GM18907 (cell line): Measurements from ENCODE around the gene PPP2R2C.

Experiments
- ATAC-seq: cut with Tn5 transposase; IDR thresholded peaks from one replicate; pipeline ENCODE4 v1.9.1; 2021; ENCODE audit warnings: mild to moderate bottlenecking, moderate library complexity; ENCODE audit not compliant: unreplicated experiment

Gene PPP2R2C

GRCh38 chr4:6494431-6495295 lies 22.2 kb upstream of the PPP2R2C start:
- no peak for ATAC-seq

GRCh38 chr4:6493658-6494304 lies 21.4 kb upstream of the PPP2R2C start:
- ATAC-seq: no peak

GRCh38 chr4:6492861-6493657 lies 20.6 kb upstream of the PPP2R2C start:
- no peak for ATAC-seq

- ATAC-seq: no peak
Measured at GRCh38 chr4:6492027-6492590, 19.7 kb upstream of the PPP2R2C start.

GRCh38 chr4:6491235-6491634 lies 18.8 kb upstream of the PPP2R2C start:
- ATAC-seq: no peak

- ATAC-seq: no peak
Measured at GRCh38 chr4:6489927-6490326, 17.5 kb upstream of the PPP2R2C start.

GRCh38 chr4:6487466-6487865 lies 15.1 kb upstream of the PPP2R2C start:
- no peak for ATAC-seq

GRCh38 chr4:6480534-6481088 lies 8.2 kb upstream of the PPP2R2C start:
- no peak for ATAC-seq

GRCh38 chr4:6478546-6479220 lies 6.3 kb upstream of the PPP2R2C start:
- no peak for ATAC-seq

GRCh38 chr4:6476893-6477292 lies 4.5 kb upstream of the PPP2R2C start:
- ATAC-seq: no peak

GRCh38 chr4:6475492-6476020 lies 3.1 kb upstream of the PPP2R2C start:
- no peak for ATAC-seq

GRCh38 chr4:6474705-6475457 lies 2.5 kb upstream of the PPP2R2C start:
- ATAC-seq: no peak

GRCh38 chr4:6474053-6474568 lies 1.7 kb upstream of the PPP2R2C start:
- ATAC-seq: no peak

GRCh38 chr4:6473264-6474052 lies 1.0 kb upstream of the PPP2R2C start:
- ATAC-seq: no peak

GRCh38 chr4:6472008-6472386 lies 417 bp downstream of the PPP2R2C start:
- ATAC-seq: no peak

GRCh38 chr4:6471307-6472007 lies 957 bp downstream of the PPP2R2C start:
- no peak for ATAC-seq

GRCh38 chr4:6470502-6471306 lies 1.7 kb downstream of the PPP2R2C start:
- ATAC-seq: no peak
